NB4 (cell line): ENCODE measurements around the gene PTGES2.
A peak's percentile ranks its signal among the peaks of the same experiment; 100 is the strongest.

ENCODE experiments used
- DNase-seq: peaks from one replicate; pipeline ENCODE4 v3.0.0; 2010; ENCODE audit warnings: low read depth
- H3K4me3 ChIP-seq: one replicate; pipeline ENCODE4 v1.5.1; 2011; ENCODE audit warnings: mild to moderate bottlenecking, low read depth, low read length, moderate library complexity
- MYC ChIP-seq: IDR thresholded peaks from 2 replicates; pipeline ENCODE4 v1.6.1; 2011; ENCODE audit warnings: low read depth, low read length
- POLR2A ChIP-seq: IDR thresholded peaks from 2 replicates; pipeline ENCODE4 v1.6.1; 2011; ENCODE audit warnings: mild to moderate bottlenecking; ENCODE audit not compliant: insufficient read length; ENCODE audit errors: extremely low read depth
- TF ChIP-seq, protein P1 (sequence below): IDR thresholded peaks from one replicate; pipeline ENCODE4 v1.5.1; 2012; ENCODE audit warnings: low read depth, low read length
- TF ChIP-seq, protein P2 (sequence below): IDR thresholded peaks from 2 replicates; pipeline ENCODE4 v1.6.1; 2011; ENCODE audit warnings: low read depth, low read length

PTGES2 gene

DNA sequence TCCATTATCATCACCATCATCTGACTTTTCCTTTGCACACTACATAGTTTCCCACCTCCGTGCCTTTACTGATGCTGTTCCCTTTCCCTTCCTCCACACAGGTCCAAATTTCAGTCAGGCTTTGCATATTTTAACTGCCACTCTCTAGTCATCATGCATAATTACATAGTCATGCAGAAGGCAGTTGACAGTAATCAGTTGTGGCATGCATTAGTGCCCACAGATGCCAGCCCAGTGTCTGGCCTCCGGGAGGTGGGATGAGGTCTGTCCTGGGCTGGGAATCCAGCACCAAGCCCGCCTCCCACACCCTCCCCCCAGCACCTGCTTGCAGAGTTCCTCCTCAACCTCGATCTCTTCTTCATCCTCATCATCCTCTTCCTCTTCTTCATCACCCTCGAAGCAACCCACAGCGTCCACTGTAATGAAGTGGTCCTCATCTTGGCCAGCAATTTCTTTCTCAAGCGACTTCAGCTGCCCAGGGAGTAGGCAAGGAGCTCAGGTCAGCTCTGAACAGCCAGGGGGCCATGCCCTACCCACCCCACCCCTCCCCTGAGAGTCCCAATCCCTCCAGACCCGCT lies 41.3 kb upstream of the PTGES2 start:
- no peak for TF ChIP-seq MYC
- TF ChIP-seq, protein P1, sequence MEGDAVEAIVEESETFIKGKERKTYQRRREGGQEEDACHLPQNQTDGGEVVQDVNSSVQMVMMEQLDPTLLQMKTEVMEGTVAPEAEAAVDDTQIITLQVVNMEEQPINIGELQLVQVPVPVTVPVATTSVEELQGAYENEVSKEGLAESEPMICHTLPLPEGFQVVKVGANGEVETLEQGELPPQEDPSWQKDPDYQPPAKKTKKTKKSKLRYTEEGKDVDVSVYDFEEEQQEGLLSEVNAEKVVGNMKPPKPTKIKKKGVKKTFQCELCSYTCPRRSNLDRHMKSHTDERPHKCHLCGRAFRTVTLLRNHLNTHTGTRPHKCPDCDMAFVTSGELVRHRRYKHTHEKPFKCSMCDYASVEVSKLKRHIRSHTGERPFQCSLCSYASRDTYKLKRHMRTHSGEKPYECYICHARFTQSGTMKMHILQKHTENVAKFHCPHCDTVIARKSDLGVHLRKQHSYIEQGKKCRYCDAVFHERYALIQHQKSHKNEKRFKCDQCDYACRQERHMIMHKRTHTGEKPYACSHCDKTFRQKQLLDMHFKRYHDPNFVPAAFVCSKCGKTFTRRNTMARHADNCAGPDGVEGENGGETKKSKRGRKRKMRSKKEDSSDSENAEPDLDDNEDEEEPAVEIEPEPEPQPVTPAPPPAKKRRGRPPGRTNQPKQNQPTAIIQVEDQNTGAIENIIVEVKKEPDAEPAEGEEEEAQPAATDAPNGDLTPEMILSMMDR, result no peak
- no peak for TF ChIP-seq POLR2A
- TF ChIP-seq, protein P2, sequence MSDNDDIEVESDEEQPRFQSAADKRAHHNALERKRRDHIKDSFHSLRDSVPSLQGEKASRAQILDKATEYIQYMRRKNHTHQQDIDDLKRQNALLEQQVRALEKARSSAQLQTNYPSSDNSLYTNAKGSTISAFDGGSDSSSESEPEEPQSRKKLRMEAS, result no peak
- no peak for DNase-seq
- H3K4me3 ChIP-seq, result no peak overlapping the region

DNA sequence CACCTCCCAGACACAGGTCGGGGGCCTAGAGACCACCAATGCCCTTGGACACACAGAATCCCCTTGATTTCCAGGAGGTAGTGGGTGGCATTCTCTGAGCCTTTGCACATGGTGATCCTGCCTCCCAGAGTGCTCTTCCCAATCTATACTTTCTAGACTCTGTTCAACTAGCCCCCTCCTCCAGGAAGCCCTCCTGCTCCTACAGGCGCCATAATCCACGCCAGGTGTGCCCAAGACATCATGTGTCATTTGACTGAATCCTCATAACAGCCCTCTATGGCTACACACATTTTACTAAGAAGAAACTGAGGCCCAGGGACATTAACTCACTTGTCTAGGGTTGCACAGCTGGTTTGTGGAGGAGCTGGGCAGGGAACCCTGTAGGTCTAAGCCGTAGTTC lies 39.7 kb upstream of the PTGES2 start:
- no peak for DNase-seq
- TF ChIP-seq, protein P2, result no peak
- TF ChIP-seq POLR2A, result no peak
- TF ChIP-seq, protein P1, result no peak
- TF ChIP-seq MYC, result no peak
- H3K4me3 ChIP-seq, result no peak overlapping the region

DNA sequence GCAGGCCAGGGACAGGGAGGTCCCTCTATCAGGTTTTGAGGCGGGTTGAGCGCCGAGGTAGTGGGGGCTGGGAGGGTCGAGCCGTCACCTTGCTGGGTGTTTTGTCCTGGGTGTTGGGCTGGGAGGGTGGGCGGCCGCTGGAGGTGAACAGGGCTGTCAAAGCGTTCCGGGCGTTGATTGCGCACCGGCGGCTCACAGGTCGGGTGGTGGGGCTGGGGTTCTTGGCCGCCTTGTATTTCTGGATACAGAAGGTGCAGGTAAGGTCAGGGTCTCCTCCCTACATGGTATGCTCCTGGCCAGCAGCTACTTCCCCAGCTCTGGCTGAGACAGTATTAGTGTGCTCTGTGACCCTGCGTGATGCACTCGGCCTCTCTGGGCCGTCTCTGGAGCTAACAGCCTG lies 38.6 kb upstream of the PTGES2 start:
- TF ChIP-seq MYC (no peak), POLR2A (no peak)
- TF ChIP-seq, protein P2, result no peak
- TF ChIP-seq, protein P1, result no peak
- no peak overlapping the region for H3K4me3 ChIP-seq
- DNase-seq, result no peak

DNA sequence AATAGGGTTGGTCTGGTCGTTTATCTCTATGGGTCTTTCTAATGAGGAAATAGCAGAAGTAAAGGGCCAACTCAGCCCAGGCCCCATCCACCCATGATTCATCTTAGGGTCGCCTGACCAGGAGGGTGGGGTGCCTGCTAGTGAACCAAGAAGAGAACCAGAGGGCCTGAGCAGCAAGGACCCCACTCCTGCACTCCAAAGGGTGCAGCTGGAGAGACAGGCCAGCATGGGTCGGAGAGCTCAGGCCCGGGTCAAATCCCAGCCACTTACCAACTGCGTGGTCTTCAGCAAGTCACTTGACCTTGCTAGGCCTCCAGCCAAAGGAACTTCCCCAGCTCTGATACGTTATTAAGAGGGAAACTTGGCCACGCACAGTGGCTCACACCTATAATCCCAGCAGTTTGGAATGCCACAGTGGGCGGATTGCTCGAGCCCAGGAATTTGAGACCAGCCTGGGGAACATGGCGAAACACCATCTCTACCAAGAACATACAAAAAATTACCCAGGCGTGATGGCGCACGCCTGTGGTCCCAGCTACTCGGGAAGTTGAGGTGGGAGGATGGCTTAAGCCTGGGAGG lies 36.9 kb upstream of the PTGES2 start:
- no peak overlapping the region for H3K4me3 ChIP-seq
- peak; percentile 37 for DNase-seq
- TF ChIP-seq, protein P2, result no peak
- TF ChIP-seq, protein P1, result no peak

DNA sequence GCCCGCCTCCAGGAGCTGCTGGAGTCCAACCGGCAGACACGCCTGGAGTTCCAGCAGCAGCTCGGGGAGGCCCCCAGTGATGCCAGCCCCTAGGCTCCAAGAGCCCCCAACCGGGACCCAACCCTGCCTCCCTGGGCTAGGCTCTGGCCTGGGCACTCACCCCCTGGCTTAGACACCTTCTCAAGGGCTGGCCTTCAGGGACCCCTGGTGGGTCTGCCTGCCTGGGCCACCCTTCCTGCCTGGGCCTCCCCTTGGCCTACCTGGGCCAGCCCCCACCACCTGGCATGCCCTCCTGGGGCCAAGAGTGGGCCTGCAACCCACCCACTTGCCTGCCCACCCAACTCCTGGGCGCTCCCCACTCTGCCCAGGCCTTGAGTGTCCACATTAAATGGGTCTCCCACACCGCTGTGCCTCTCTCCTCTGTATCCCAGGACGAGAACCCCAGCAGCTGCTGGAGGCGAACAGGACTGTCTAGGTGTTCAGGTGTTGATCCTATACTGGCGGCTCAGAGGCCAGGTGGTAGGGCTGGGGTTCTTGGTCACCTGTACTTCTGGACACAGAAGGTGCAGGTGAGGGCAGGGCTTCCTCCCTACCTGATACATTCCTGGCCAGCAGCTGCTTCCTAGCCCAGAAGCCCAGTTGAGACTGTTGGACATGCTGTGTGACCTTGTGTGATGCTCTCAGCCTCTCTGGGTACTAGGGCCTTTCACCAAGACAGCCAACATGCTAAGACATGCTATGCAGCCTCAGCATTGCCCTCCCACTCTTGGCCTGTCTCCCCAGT lies 36.2 kb upstream of the PTGES2 start:
- no peak for DNase-seq

More for the DNA sequence above, 36.2 kb upstream of the PTGES2 start:
- H3K4me3 ChIP-seq, result no peak overlapping the region
- TF ChIP-seq, protein P1, result no peak
- TF ChIP-seq POLR2A (no peak), MYC (no peak)
- TF ChIP-seq, protein P2, result no peak
